Nephron (organoid): ENCODE results near the gene SCAF11.

Experiments used
- H3K27ac Mint-ChIP-seq, 3 experiments: 2 replicates each; pipeline ENCODE4 v1.8.0; 2020; ENCODE audit warnings: mixed read lengths in 3 of 3, mild to moderate bottlenecking in 2 of 3, moderate library complexity in 1 of 3
- H3K27me3 Mint-ChIP-seq: 2 replicates; pipeline ENCODE4 v1.8.0; 2021; ENCODE audit warnings: low read depth, mild to moderate bottlenecking, moderate library complexity, mixed read lengths
- H3K36me3 Mint-ChIP-seq: 2 replicates; pipeline ENCODE4 v1.8.0; 2020; ENCODE audit warnings: low read depth, mixed read lengths
- H3K4me1 Mint-ChIP-seq: 2 replicates; pipeline ENCODE4 v1.8.0; 2020; ENCODE audit warnings: mixed read lengths
- H3K4me3 Mint-ChIP-seq, 3 experiments: 2 replicates each; pipeline ENCODE4 v1.8.0; 2020; ENCODE audit warnings: mild to moderate bottlenecking in 3 of 3, mixed read lengths in 3 of 3, moderate library complexity in 2 of 3
- H3K9me3 Mint-ChIP-seq: 2 replicates; pipeline ENCODE4 v1.8.0; 2020; ENCODE audit warnings: mixed read lengths
- TF ChIP-seq, protein P1 (sequence below), 3 experiments: fragments of 200-600 bp; sonication (generic); IDR thresholded peaks; one replicate each; pipeline ENCODE4 v1.5.0; 2021; ENCODE audit warnings: antibody characterized with exemption in 3 of 3; ENCODE audit not compliant: unreplicated experiment in 3 of 3

SCAF11 gene

DNA sequence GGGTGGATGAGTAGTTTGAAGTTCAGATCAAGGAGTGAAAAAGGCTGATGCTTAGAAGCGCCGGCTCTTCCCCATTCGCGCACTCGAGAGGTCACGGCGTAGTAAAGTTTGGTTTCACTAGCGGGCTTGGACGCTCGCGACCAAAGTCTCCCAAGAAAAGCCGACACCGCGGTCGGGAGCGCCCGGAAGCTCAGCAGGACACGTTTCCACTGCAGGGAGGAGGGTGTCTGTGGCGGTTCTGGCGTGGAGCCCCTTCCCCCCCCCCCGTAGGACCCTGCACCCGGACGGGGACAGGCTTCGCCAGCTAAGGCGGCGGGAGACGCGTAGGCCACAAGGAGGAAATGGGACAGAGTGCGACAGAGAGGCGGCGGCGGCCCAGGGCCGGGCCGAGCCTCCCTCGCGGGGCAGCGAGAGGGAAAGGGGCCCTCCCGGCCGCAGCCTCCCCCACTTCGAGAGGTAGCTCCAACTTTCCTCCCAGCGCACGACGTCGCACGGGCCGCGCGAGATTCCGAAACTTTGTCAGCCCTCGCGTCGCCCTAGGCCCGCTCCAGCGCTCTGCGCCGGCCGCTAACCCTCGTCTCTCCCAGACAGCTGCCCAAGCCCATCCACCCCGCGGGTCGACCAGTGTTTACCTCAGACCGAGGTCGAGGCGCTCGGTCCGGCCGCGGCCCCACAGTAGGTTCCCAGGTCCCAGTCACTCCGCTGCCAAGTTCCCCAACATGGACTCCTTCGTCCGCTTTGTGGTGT is 480 bp downstream of the SCAF11 start:
- TF ChIP-seq, protein P1, sequence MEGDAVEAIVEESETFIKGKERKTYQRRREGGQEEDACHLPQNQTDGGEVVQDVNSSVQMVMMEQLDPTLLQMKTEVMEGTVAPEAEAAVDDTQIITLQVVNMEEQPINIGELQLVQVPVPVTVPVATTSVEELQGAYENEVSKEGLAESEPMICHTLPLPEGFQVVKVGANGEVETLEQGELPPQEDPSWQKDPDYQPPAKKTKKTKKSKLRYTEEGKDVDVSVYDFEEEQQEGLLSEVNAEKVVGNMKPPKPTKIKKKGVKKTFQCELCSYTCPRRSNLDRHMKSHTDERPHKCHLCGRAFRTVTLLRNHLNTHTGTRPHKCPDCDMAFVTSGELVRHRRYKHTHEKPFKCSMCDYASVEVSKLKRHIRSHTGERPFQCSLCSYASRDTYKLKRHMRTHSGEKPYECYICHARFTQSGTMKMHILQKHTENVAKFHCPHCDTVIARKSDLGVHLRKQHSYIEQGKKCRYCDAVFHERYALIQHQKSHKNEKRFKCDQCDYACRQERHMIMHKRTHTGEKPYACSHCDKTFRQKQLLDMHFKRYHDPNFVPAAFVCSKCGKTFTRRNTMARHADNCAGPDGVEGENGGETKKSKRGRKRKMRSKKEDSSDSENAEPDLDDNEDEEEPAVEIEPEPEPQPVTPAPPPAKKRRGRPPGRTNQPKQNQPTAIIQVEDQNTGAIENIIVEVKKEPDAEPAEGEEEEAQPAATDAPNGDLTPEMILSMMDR (IDR thresholded peaks at IDR 0.05; ENCODE audit: unreplicated experiment in 3 of 3): no peak
- peaks cover 59% of the 10 kb centered on the region for H3K4me1 Mint-ChIP-seq
- peaks cover 20% of the 10 kb centered on the region for H3K36me3 Mint-ChIP-seq
- H3K27ac Mint-ChIP-seq: peak overlapping the region; percentile 99 to 100 (median 99)
- no peaks in the 10 kb centered on the region for H3K27me3 Mint-ChIP-seq
- H3K9me3 Mint-ChIP-seq: no peaks in the 10 kb centered on the region
- H3K4me3 Mint-ChIP-seq: peak overlapping the region; percentile 90 to 96 (median 91)

DNA sequence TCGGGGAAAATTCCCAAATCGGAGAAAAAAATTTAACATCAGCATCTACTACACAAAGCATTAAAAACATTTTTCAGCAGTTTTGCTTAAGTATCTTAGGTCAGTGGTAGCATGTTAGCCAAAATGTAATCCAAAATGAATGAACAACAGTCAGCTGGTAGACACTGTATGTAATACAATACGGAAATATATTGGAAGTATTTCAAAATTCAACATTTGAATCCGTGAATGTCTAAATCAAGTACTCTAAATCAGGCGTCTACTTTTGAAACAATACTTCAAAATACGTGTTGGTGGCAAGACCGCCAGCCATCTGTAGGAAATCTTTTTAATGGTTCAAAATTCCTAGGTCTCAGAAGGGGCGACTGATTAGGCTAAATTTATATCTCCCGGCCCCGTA is 1.1 kb downstream of the SCAF11 start:
- no peaks in the 10 kb centered on the region for H3K27me3 Mint-ChIP-seq
- H3K27ac Mint-ChIP-seq: peak overlapping the region; percentile 99 to 100 (median 99)
- peaks cover 60% of the 10 kb centered on the region for H3K4me1 Mint-ChIP-seq
- H3K9me3 Mint-ChIP-seq: no peaks in the 10 kb centered on the region
- TF ChIP-seq, protein P1 (IDR thresholded peaks at IDR 0.05; ENCODE audit: unreplicated experiment in 3 of 3): no peak
- H3K4me3 Mint-ChIP-seq: peak overlapping the region; percentile 90 to 96 (median 91)
- H3K36me3 Mint-ChIP-seq: peaks cover 24% of the 10 kb centered on the region

- TF ChIP-seq, protein P1 (IDR thresholded peaks at IDR 0.05; ENCODE audit: unreplicated experiment in 3 of 3): no peak
Measured at GRCh38 chr12:45988264-45988663, 2.1 kb downstream of the SCAF11 start.

DNA sequence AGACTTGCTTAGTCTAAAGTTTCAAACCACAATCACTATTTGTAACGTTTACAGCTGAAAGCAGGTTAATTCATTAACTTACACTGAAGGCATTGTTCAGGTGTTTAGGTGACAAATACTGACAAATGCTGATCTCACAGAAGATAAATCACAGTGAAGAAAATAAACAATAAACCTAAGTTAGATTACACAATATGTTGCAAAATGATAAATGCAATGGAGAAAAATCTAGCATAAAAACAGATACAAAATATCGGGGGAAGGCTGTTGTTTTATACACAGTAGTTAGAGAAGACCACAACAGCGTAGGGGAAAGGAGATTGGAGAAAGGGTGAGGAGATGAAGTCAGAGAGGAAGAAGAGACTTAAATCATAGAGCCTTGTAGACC is 3.0 kb downstream of the SCAF11 start:
- H3K27ac Mint-ChIP-seq: peak overlapping the region; percentile 65 to 99 (median 69)
- H3K36me3 Mint-ChIP-seq: peaks cover 39% of the 10 kb centered on the region
- H3K4me1 Mint-ChIP-seq: peaks cover 75% of the 10 kb centered on the region
- no peaks in the 10 kb centered on the region for H3K27me3 Mint-ChIP-seq
- H3K4me3 Mint-ChIP-seq: peak overlapping the region; percentile 90 to 96 (median 91)
- no peaks in the 10 kb centered on the region for H3K9me3 Mint-ChIP-seq
- TF ChIP-seq, protein P1 (IDR thresholded peaks at IDR 0.05; ENCODE audit: unreplicated experiment in 3 of 3): no peak

More at GRCh38 chr12:45988264-45988663, 2.1 kb downstream of the SCAF11 start:
- no peaks in the 10 kb centered on the region for H3K27me3 Mint-ChIP-seq
- peaks cover 32% of the 10 kb centered on the region for H3K36me3 Mint-ChIP-seq
- peak overlapping the region; percentile 69 to 100 (median 99) for H3K27ac Mint-ChIP-seq
- peak overlapping the region; percentile 90 to 96 (median 91) for H3K4me3 Mint-ChIP-seq
- H3K4me1 Mint-ChIP-seq: peaks cover 68% of the 10 kb centered on the region
- H3K9me3 Mint-ChIP-seq: no peaks in the 10 kb centered on the region

DNA sequence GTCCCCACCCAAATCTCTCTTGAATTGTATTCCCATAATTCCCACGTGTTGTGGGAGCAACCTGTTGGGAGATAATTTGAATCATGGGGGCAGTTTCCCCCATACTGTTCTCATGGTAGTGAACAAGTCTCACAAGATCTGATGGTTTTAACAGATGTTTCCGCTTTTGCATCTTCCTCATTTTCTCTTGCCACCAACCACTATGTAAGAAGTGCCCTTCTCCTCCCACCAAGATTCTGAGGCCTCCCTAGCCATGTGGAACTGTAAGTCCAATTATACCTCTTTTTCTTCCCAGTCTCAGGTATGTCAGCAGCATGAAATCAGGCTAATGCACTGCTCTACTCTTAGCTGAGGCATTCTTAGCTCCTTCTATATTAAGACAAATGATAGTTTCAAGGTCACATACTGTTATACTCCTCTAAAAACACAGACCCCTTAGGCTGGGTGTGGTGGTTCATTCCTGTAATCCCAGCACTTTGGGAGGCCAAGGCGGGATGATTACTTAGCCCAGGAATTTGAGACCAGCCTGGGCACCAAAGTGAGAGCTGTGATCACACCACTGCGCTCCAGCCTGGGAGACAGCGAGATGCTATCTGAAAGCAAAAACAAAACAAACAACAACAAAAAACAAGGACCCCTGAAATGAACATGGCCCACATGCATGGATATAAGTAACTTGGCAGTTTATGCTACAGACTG is 3.6 kb downstream of the SCAF11 start:
- H3K27ac Mint-ChIP-seq: peak overlapping the region in 2 of 3 experiments; percentile 22 to 99
- H3K27me3 Mint-ChIP-seq: no peaks in the 10 kb centered on the region
- TF ChIP-seq, protein P1 (IDR thresholded peaks at IDR 0.05; ENCODE audit: unreplicated experiment in 3 of 3): no peak
- peak overlapping the region; percentile 41 to 91 (median 90) for H3K4me3 Mint-ChIP-seq
- peaks cover 70% of the 10 kb centered on the region for H3K4me1 Mint-ChIP-seq
- H3K9me3 Mint-ChIP-seq: no peaks in the 10 kb centered on the region
- peaks cover 39% of the 10 kb centered on the region for H3K36me3 Mint-ChIP-seq
